Measurements from ENCODE around the gene COL21A1.

DNA sequence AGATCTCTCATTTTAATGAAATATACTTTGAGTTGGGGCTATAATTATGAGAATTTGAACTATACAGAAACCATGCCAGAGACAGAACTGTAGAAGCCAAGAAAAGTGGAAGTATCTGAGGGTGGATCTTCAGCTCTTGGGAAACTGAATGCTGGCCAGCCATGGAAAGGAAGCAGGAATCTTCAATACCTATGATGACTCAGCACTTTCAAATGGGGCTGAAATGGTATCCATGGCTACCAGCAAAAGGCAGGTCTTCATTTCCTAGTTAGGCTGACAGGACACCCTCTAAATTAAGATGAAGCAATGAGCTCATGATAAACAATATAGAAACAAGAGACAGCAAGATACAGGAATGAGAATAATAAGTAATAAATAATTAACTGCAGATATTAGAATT, 171.3 kb downstream of the COL21A1 start:
- TF ChIP-seq, protein P1, sequence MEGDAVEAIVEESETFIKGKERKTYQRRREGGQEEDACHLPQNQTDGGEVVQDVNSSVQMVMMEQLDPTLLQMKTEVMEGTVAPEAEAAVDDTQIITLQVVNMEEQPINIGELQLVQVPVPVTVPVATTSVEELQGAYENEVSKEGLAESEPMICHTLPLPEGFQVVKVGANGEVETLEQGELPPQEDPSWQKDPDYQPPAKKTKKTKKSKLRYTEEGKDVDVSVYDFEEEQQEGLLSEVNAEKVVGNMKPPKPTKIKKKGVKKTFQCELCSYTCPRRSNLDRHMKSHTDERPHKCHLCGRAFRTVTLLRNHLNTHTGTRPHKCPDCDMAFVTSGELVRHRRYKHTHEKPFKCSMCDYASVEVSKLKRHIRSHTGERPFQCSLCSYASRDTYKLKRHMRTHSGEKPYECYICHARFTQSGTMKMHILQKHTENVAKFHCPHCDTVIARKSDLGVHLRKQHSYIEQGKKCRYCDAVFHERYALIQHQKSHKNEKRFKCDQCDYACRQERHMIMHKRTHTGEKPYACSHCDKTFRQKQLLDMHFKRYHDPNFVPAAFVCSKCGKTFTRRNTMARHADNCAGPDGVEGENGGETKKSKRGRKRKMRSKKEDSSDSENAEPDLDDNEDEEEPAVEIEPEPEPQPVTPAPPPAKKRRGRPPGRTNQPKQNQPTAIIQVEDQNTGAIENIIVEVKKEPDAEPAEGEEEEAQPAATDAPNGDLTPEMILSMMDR (IDR thresholded peaks at IDR 0.05; ENCODE audit: low read depth, low read length) = no peak
- no peak for TF ChIP-seq EZH2phosphoT487 (IDR thresholded peaks at IDR 0.05; ENCODE audit: low read depth)

All from OCI-LY3 (cell line).